CD14-positive monocyte (primary cell): Measurements from ENCODE around the gene HDAC4. TPM values are rescaled to one million over a fixed set of nuclear protein-coding genes. Genes with fewer than 3 reads are reported as not detected.

ENCODE experiments used
- DNase-seq, 3 donors: peaks; one replicate each; pipeline ENCODE4 v3.0.0-alpha.2; 2011 to 2022
- H2AFZ ChIP-seq: 2 replicates; pipeline ENCODE4 v1.6.0; 2012; ENCODE audit warnings: mild to moderate bottlenecking, low read depth, low read length, inconsistent platforms; ENCODE audit not compliant: insufficient read depth, poor library complexity, severe bottlenecking
- H3K27ac ChIP-seq, 2 donors: 1 replicate in 1 of 2; 2 replicates in 1 of 2; pipeline ENCODE4 v1.5.1; 2012 to 2013; ENCODE audit warnings: low read length in 2 of 2, control low read depth in 1 of 2, inconsistent platforms in 1 of 2, low read depth in 1 of 2, mild to moderate bottlenecking in 1 of 2
- H3K27me3 ChIP-seq, 2 donors: one replicate each; pipeline versions ENCODE4 v1.6.0 to v1.6.1; 2011 to 2013; ENCODE audit warnings: low read length in 2 of 2; ENCODE audit not compliant: control insufficient read depth in 2 of 2, insufficient read depth in 2 of 2
- H3K36me3 ChIP-seq, 2 donors: replicated peaks in 1 of 2; 1 replicate in 1 of 2; 2 replicates in 1 of 2; pipeline versions ENCODE4 v1.5.1 to v1.6.1; 2012 to 2013; ENCODE audit warnings: low read length in 2 of 2, control low read depth in 1 of 2, inconsistent platforms in 1 of 2, mild to moderate bottlenecking in 1 of 2; ENCODE audit not compliant: insufficient read depth in 2 of 2, control insufficient read depth in 1 of 2
- H3K4me1 ChIP-seq, 2 donors: 1 replicate in 1 of 2; 2 replicates in 1 of 2; pipeline versions ENCODE4 v1.5.1 to v1.6.1; 2012 to 2013; ENCODE audit warnings: low read length in 2 of 2, control low read depth in 1 of 2, inconsistent platforms in 1 of 2, mild to moderate bottlenecking in 1 of 2, moderate library complexity in 1 of 2; ENCODE audit not compliant: insufficient read depth in 2 of 2, control insufficient read depth in 1 of 2
- H3K4me2 ChIP-seq: replicated peaks from 2 replicates; pipeline ENCODE3; 2012; ENCODE audit warnings: low read length, moderate library complexity, mild to moderate bottlenecking; ENCODE audit not compliant: poor library complexity, severe bottlenecking; ENCODE audit errors: extremely low read depth
- H3K4me3 ChIP-seq, 3 experiments: fragments of 200-600 bp in 1 of 3; sonication (generic) in 1 of 3; replicated peaks in 1 of 3; 1 replicate in 2 of 3; 2 replicates in 1 of 3; pipeline ENCODE4 v1.5.1; 2011 to 2013; ENCODE audit warnings: low read length in 3 of 3, mild to moderate bottlenecking in 3 of 3, control low read depth in 2 of 3, low read depth in 2 of 3, inconsistent platforms in 1 of 3, moderate library complexity in 1 of 3
- H3K79me2 ChIP-seq: 2 replicates; pipeline ENCODE4 v1.6.0; 2012; ENCODE audit warnings: mild to moderate bottlenecking, control low read depth, inconsistent platforms, low read length, moderate library complexity; ENCODE audit not compliant: insufficient read depth
- H3K9ac ChIP-seq: 2 replicates; pipeline ENCODE4 v1.6.0; 2017; ENCODE audit warnings: low read length, mild to moderate bottlenecking; ENCODE audit not compliant: insufficient read depth, poor library complexity, severe bottlenecking
- H3K9me3 ChIP-seq, 2 donors: replicated peaks in 1 of 2; 1 replicate in 1 of 2; 2 replicates in 1 of 2; pipeline versions ENCODE4 v1.5.1 to v1.6.1; 2012 to 2013; ENCODE audit warnings: low read length in 2 of 2, control low read depth in 1 of 2; ENCODE audit not compliant: control insufficient read depth in 1 of 2, insufficient read depth in 1 of 2
- H4K20me1 ChIP-seq: 2 replicates; pipeline ENCODE4 v1.6.0; 2012; ENCODE audit warnings: mild to moderate bottlenecking, low read length, control low read depth, moderate library complexity; ENCODE audit not compliant: insufficient read depth
- H3K27ac Mint-ChIP-seq, 7 donors: one replicate each; pipeline ENCODE4 v1.8.0; 2020; ENCODE audit warnings: mild to moderate bottlenecking in 7 of 7, mixed read lengths in 7 of 7, moderate library complexity in 6 of 7, inconsistent platforms in 2 of 7
- H3K27me3 Mint-ChIP-seq, 3 donors: one replicate each; pipeline ENCODE4 v1.8.0; 2021 to 2022; ENCODE audit warnings: low read depth in 3 of 3, mild to moderate bottlenecking in 3 of 3, mixed read lengths in 3 of 3, moderate library complexity in 3 of 3, inconsistent platforms in 1 of 3
- H3K36me3 Mint-ChIP-seq, 2 donors: one replicate each; pipeline ENCODE4 v1.8.0; 2020; ENCODE audit warnings: mixed read lengths in 2 of 2, inconsistent platforms in 1 of 2, mild to moderate bottlenecking in 1 of 2
- H3K4me1 Mint-ChIP-seq: one replicate; pipeline ENCODE4 v1.8.0; 2020; ENCODE audit warnings: mild to moderate bottlenecking, mixed read lengths
- H3K4me3 Mint-ChIP-seq, 2 donors: one replicate each; pipeline ENCODE4 v1.8.0; 2020; ENCODE audit warnings: mild to moderate bottlenecking in 2 of 2, mixed read lengths in 2 of 2, moderate library complexity in 1 of 2
- H3K9me3 Mint-ChIP-seq, 7 donors: one replicate each; pipeline ENCODE4 v1.8.0; 2020 to 2022; ENCODE audit warnings: mixed read lengths in 7 of 7, mild to moderate bottlenecking in 6 of 7, moderate library complexity in 6 of 7, inconsistent platforms in 2 of 7
- WGBS: methylation state at CpG from one replicate; pipeline ENCODE4 v1.1.5; 2013; ENCODE audit warnings: missing lambda C conversion rate; ENCODE audit not compliant: insufficient coverage; 5-methylcytosine and 5-hydroxymethylcytosine counted together
- intact Hi-C, 2 donors: fragments of 100-400 bp; cut with micrococcal nuclease; formaldehyde crosslinking; loops; one replicate each; pipeline versions ENCODE4 v1.15.0 to v1.15.1; 2023
- polyA plus RNA-seq, 3 donors: library from polyadenylated mRNA; depleted of rRNA in 1 of 3; unstranded in 2 of 3; stranded (reverse) in 1 of 3; fragments of 300-500 nt in 2 of 3; fragments of >200 nt in 1 of 3; fragmentation: Illumina TruSeq in 2 of 3; gene quantifications; 1 replicate in 2 of 3; 2 replicates in 1 of 3; pipeline ENCODE4 v1.2.3, GENCODE V29; 2012 to 2021
- TF ChIP-seq, protein P1 (sequence below): fragments of 200-600 bp; IDR thresholded peaks from one replicate; pipeline ENCODE4 v1.8.0; 2022; ENCODE audit warnings: antibody characterized with exemption, mild to moderate bottlenecking

Gene HDAC4
- polyA plus RNA-seq, 3 donors = 3.3 to 23.0 (median 4.5) TPM

GRCh38 chr2:239042551-239043320 is 358.1 kb downstream of the HDAC4 start:
- DNase-seq = no peak
- intact Hi-C loops = no loop called here
- peaks cover 0 to 4% (median 2%) of the 10 kb centered on the region in 3 donors for H3K27me3 Mint-ChIP-seq
- H3K27me3 ChIP-seq = no peaks in the 10 kb centered on the region
- H3K9me3 ChIP-seq = no peaks in the 10 kb centered on the region
- H3K4me2 ChIP-seq = no peak overlapping the region
- H3K36me3 ChIP-seq = no peaks in the 10 kb centered on the region
- no peak overlapping the region for H3K27ac ChIP-seq
- H3K27ac Mint-ChIP-seq = no peak overlapping the region
- no peaks in the 10 kb centered on the region for H3K79me2 ChIP-seq
- no peak overlapping the region for H3K4me3 ChIP-seq
- H2AFZ ChIP-seq = no peak overlapping the region
- H3K4me3 Mint-ChIP-seq = no peak overlapping the region
- H3K4me1 Mint-ChIP-seq = no peaks in the 10 kb centered on the region
- TF ChIP-seq, protein P1, sequence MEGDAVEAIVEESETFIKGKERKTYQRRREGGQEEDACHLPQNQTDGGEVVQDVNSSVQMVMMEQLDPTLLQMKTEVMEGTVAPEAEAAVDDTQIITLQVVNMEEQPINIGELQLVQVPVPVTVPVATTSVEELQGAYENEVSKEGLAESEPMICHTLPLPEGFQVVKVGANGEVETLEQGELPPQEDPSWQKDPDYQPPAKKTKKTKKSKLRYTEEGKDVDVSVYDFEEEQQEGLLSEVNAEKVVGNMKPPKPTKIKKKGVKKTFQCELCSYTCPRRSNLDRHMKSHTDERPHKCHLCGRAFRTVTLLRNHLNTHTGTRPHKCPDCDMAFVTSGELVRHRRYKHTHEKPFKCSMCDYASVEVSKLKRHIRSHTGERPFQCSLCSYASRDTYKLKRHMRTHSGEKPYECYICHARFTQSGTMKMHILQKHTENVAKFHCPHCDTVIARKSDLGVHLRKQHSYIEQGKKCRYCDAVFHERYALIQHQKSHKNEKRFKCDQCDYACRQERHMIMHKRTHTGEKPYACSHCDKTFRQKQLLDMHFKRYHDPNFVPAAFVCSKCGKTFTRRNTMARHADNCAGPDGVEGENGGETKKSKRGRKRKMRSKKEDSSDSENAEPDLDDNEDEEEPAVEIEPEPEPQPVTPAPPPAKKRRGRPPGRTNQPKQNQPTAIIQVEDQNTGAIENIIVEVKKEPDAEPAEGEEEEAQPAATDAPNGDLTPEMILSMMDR = no peak
- H3K9ac ChIP-seq = no peak overlapping the region
- H4K20me1 ChIP-seq = no peaks in the 10 kb centered on the region
- 66% methylated on average over 7 of the region's 18 CpGs for WGBS
- H3K9me3 Mint-ChIP-seq = peaks cover 0 to 5% (median 0%) of the 10 kb centered on the region in 7 donors
- H3K4me1 ChIP-seq = no peaks in the 10 kb centered on the region
- no peaks in the 10 kb centered on the region for H3K36me3 Mint-ChIP-seq

DNA sequence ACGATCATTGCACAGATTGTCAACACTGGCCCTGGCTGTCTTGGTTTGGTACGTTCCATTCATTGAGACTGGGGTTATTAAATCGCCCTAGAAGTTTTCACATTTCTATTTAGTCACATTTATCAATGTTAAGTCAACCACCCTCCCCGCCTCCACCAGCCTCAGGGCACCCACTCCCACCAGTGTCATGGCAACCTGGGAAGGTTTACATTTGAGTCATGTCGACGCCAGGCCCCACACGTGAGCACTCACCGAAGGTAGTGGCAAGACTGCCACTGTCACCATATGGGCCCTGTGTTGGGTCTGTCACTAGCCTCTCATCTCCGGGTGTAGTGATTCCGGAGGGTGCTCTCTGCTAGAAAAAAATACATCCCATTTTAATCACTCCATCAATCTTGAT is 358.8 kb downstream of the HDAC4 start:
- Mint-ChIP-seq H3K9me3 (peaks cover 0 to 5% (median 0%) of the 10 kb centered on the region in 7 donors), H3K4me3 (no peak overlapping the region), H3K27ac (no peak overlapping the region), H3K36me3 (no peaks in the 10 kb centered on the region), H3K27me3 (peaks cover 0 to 4% (median 2%) of the 10 kb centered on the region in 3 donors), H3K4me1 (no peaks in the 10 kb centered on the region)
- no peaks in the 10 kb centered on the region for H3K79me2 ChIP-seq
- H3K36me3 ChIP-seq = no peaks in the 10 kb centered on the region
- no peak overlapping the region for H3K4me3 ChIP-seq
- no peaks in the 10 kb centered on the region for H3K4me1 ChIP-seq
- H3K9me3 ChIP-seq = no peaks in the 10 kb centered on the region
- H3K9ac ChIP-seq = no peak overlapping the region
- H3K27ac ChIP-seq = no peak overlapping the region
- H2AFZ ChIP-seq = no peak overlapping the region
- intact Hi-C loops = no loop called here
- DNase-seq = no peak
- H3K27me3 ChIP-seq = no peaks in the 10 kb centered on the region
- 100% methylated on average over 3 of the region's 10 CpGs for WGBS
- H3K4me2 ChIP-seq = no peak overlapping the region
- H4K20me1 ChIP-seq = no peaks in the 10 kb centered on the region
- TF ChIP-seq, protein P1 = no peak
